Activated CD8-positive, alpha-beta memory T cell treated with anti-CD3 and anti-CD28 coated beads for 48 hours (primary cell): ENCODE data around the gene UBAC1.

Experiments
- DNase-seq, 3 experiments: peaks; one replicate each; pipeline ENCODE4 v3.0.0-alpha.2; 2020; ENCODE audit warnings: low read depth in 2 of 3, low spot score in 2 of 3

The UBAC1 gene

GRCh38 chr9:135885100-135885853 is 75.9 kb downstream of the UBAC1 start:
- no peak for DNase-seq

- no peak for DNase-seq
These were observed 76.7 kb downstream of the UBAC1 start for GRCh38 chr9:135884328-135885035.

DNA sequence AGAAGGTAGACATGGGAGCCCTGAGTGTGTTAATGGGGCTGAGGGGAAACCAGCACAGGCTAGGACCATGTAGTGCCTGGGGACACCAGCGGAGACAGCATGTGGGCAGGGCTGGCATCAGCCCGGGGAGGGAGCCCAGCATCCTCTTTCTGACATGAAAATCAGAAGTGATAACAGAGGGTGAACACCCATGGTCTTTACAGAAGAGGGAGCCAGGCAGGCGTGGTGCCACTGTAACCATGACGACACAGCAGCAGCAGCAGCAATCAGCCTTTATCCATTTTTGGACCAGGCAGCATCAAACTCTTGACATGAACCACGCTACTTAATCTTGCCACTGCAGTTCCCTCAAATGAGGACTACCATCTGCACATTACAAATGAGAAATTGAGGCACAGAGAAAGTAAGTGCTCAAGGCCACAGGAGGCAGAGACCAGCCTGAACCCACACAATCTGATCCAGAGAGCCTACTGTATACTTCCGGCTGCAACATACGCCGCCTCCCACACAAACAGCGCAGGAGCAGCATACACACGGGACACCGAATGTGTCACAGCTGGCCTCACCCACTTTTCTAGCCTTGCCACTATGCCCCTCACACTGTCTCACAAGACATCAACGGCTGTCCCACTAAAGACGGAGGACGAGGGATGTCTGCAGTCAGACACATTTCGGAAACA is 77.6 kb downstream of the UBAC1 start:
- DNase-seq, result no peak
